GM21529 (cell line): Measurements from ENCODE around the gene RCN1.
"Not testable (repeated sequence)": the region's sequence is repeated elsewhere in the genome, so short reads cannot be mapped to it uniquely, and the experiment has no call there.

Experiments used
- ATAC-seq: cut with Tn5 transposase; IDR thresholded peaks from one replicate; pipeline ENCODE4 v1.9.1; 2021; ENCODE audit not compliant: unreplicated experiment

RCN1 gene

DNA sequence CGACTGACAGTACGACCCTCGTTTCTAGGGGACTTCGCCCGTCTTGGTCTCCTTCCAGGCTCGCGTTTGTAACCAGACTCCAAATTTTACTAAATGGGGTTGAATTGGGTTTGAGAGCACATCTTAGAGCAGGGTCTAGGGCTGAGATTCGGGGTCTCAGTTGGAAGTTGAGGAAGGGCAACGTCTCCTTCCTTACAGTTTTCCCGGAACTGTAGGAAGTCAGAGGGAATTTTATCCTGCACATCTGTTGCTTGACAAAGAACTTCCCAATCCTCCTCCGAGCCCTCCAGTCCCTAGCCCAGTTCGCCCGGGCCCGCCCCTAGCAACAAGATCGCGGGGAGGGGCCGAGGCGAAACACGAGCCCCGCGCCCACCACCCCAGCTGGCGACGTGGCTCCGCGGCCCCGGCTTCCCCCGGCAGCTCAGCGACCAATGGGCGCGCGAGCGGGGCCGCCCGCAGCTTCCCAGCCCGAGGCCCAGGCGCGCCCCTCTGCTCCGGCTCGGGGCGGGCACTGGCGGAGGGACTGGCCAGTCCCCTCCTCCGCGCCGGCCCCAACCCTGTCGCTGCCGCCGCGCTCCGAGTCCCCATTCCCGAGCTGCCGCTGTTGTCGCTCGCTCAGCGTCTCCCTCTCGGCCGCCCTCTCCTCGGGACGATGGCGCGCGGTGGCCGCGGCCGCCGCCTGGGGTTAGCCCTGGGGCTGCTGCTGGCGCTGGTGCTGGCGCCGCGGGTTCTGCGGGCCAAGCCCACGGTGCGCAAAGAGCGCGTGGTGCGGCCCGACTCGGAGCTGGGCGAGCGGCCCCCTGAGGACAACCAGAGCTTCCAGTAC lies at the start of gene RCN1:
RCN1 (plus strand) TSS at position 530 of the 826 bp plus-strand sequence; CDS start at position 653, 123 bp downstream.
- peak; percentile 54 for ATAC-seq

DNA sequence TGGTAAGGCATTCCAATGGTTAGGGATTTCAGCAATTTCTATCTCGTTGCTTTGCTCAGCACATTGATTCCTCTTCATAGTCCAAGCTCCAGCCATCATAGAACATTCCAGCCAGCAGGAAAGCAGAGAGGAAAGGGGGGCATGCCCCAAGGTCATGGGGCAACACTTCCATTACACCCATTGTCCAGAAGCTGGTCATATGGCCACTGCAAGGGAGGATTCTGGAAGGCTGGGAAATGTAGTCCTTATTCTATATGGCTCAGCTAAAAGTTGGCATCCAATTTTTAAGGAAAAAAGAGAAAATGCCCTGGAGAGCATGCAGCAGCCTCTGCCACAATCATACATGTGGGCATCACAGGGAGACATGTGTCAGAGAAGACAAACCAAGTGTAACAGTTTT lies 47.1 kb upstream of the RCN1 start:
- no peak for ATAC-seq

DNA sequence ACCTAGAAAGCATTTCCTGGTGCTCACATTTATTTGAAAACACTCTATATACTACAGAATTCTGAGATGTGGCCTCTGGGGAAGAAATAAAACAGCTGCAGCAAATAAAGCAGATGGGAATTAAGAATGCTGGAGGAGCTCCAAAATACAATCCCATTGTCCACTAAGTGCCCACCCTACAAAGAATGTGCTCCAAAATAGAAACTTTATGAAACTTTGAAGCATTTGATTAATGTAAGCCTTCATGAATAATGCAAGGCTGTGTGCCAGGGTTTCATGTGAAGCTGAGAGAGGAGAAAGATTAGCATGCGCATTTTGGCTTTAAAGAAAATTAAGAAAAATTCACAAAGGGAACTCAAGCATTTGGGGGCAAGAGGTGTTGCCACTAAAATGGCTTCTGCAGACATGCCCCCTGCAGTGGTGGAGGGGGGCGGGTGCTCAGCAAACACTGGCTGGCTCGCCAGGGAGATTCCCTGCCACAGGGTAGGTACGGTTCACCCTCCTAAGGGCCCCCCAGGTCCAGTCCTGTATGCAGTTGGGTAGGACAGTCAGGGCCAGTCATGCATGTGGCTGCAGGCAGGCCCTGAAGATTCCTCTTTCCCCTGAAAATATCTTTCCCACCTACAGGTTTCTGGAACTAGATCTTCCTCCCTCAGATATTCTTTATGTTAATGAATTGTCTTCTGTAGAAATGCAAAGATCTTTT lies 46.6 kb upstream of the RCN1 start:
- ATAC-seq, result no peak

DNA sequence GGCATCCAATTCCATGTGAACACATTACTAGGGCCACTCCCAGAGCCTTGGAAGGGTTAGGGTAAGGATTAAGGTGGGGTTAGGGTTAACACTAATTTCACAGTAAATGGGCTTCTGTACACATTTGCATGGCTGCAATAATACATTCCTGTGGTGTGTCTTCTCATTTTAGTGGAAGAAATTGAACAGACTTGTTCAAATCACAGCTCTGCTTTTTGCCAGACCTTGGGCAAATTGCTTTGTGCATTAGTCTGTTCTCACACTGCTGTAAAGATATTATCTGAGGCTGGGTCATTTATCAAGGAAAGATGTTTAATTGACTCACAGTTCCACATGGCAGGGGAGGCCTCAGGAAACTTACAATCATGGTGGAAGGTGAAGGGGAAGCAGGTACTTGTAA lies 45.4 kb upstream of the RCN1 start:
- ATAC-seq, result no peak

DNA sequence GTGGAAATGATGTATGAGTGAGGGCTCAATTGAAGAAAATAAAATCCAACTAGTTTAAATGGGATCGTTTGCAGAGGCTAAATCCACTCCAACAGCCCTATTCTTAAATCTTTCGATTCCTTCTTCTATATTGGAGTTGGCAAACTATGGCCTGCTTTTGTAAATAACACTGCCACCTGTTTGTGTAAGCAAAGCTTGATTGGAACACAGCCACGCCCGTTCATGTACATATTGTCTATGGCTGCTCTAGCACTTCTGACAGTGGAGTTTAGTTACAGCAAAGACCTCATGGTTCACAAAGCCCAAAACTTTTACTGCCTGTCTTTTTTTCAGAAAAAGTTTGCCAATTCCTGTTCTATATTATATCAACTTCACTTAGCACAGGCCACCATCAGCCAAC lies 40.6 kb upstream of the RCN1 start:
- ATAC-seq, result no peak

DNA sequence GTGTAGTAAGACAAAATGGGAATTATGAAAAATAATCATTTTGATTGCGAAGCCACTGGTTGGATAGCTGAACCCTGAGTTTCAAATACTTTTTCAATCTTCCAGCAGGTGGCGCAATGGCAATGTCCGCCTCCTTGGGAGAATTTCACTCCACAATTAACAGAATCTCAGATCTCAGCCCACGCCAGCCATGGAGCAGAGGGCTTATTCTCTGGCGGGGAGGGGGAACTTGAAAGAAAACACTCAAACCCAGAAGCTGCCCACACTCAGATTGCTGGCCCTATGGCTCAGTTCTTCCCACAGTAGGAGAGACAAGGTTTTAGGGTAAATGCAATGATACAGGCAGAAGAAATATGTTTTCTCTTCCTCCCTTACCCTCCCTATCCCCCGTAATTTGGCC lies 38.7 kb upstream of the RCN1 start:
- ATAC-seq, result peak; percentile 76

DNA sequence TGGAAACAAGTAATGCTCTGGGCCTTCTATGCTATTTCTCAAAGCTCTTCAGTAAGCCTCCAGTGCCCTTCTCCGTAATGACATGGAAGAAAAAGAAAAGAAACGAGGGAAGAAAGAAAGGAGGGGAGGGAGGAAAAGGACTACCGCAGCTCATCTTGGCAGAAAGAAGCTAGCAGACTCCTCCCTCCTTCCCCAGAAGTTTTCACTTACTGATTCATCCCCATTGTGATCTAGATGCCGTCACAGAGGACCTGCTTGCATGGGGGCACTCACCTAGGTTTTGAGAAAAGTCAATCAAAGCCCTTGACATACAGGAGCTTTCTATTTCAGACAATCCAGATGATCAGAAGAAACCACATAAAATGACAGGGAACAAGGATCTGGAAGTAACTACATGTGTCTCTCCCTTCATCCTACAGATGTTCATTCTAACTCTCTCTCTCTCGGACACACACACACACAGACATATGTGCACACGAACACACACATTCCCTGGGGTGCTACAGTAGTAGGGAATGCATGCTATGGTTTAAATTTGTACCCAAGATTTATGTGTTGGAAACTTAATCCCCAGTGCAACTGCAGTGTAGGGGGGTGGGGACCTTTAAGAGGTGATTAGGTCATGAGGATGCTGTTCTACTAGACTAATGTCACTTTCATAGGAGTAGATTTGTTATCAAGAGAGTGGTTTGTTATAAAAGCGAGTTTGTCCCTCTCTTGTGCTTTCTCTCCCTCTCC lies 37.6 kb upstream of the RCN1 start:
- ATAC-seq, result no peak

DNA sequence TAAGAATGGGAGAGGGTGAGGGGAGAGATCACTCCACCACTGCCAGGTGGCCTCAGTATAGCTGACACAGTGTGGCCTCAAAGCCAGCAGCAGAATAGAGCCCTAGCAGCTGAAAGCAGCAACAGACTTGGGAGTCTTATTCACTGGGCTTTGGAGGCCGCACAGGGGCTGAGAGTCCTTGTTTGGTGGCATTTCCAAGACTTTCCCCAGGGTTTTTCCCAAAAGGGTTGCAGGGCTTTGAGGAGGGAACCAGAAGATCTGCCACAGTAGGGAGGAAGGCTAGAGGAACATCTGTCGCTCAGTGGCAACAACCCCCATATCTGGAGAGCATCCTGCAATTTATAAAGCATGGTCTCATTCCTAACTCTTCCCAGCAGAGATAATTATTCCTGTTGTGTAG lies 35.0 kb upstream of the RCN1 start:
- ATAC-seq, result no peak

DNA sequence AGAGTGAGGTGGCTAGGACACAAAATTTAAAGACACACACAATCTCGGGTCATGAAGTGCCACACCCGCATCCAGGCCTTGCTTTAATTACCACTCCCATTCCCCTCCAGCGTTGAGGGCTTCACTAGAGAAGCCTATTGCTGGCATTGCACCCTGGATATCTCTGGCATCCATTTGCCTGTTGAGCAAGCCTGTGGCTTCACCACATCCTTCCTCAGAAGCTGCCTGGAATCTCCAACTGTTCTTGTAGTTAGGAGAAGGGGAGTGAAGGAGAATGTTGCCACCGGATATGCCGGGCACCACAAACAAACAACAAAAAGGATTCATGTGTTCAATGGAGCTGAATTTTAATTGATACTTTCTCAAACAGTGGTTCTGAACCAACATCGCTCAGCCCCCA lies 34.4 kb upstream of the RCN1 start:
- ATAC-seq, result no peak

DNA sequence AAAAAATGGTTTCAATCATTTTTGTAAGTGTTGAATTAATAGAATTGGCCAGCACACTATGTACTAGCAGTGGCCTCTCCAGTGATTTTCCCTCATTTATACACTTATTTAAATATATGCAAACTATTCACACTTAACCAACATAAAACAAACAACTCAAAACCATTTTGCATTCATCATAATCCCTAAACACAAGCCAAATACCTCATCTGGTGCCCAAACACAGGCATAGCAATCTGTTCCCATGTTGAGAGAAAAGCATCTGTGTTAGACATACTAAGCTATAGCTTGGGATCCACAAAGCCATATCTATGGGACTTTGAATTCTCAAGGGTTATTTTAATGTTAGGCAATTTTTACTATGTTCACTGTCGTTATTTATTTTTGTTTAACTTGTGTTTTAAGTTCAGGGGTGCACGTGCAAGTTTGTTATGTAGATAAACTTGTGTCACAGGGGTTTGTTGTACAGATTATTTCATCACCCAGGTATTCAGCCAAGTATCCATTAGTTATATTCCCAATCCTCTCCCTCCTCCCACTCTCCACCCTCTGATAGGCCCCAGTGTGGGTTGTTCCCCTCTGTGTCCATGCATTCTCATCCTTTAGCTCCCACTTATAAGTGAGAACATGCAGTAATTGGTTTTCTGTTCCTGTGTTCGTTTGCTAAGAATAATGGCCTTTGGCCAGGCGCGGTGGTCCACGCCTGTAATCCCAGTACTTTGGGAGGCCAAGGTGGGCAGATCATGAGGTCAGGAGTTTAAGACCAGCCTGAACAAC lies 31.0 kb upstream of the RCN1 start:
- no peak for ATAC-seq

DNA sequence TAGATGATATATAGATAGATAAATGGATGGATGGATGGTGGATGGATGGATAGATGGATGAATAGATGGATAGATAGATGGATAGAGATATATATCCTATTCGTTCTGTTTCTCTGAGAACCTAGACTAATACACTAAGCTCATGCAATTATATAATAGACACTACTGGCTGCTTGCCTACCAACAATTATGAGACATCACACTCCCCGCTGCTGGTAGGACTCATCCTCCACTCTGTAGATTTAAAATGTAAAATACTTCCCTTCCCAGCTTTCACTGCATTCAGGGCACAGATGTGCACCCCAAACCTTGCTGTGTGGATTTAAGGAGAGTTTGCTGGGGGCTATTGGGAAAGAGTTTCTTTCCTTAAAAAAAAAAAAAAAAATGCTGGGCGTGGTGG lies 28.3 kb upstream of the RCN1 start:
- no peak for ATAC-seq

DNA sequence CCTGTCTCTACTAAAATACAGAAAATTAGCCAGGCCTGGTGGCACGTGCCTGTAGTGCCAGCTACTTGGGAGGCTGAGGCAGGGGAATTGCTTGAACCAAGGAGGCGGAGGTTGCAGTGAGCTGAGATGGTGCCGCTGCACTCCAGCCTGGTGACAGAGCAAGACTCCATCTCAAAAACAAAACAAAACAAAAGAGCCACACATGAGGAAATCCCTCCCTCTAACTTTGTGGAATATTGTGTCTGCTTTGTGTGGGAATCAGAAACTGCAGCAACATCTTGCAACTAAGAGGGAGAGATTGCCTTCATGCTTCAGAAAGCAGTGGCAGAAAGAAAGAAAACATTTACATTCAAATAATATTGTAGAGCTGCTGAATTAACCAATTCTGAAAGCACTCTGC lies 27.8 kb upstream of the RCN1 start:
- ATAC-seq, result not testable (repeated sequence)

DNA sequence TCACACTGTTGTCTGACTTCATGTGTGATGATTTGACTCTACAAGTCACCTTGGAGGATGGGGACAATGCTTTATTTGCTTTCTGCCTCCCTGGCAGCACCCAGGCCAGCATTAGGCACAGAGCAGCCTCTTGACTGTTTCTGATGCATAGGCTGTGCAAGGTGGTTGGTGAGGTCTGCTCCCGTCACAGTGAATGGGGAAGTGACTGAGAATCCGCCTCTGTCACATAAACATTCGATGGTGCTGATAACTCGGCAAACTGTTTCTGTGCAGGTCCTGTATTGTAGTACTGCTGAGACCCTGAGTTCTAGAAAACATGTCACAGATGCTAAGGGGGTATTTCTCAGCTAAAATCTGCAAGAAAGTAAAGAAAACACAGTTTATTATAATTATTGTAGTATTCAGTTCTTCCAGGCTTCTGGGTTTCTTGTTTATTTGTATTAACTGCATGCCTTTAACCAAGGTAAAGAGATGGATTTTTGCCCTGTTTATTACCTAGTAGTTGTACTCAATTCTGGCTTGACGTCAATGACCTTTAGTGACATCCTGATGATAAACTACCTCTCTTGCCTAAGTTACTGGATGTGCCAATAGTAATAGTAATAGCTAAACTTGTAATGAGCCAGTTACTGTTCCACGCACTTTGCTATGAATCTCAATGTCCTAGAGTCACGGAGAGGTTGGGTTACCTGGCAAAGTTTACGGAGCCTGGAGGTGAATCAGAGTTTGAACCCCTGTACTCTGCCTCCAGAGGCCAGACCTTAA lies 24.8 kb upstream of the RCN1 start:
- ATAC-seq, result no peak

DNA sequence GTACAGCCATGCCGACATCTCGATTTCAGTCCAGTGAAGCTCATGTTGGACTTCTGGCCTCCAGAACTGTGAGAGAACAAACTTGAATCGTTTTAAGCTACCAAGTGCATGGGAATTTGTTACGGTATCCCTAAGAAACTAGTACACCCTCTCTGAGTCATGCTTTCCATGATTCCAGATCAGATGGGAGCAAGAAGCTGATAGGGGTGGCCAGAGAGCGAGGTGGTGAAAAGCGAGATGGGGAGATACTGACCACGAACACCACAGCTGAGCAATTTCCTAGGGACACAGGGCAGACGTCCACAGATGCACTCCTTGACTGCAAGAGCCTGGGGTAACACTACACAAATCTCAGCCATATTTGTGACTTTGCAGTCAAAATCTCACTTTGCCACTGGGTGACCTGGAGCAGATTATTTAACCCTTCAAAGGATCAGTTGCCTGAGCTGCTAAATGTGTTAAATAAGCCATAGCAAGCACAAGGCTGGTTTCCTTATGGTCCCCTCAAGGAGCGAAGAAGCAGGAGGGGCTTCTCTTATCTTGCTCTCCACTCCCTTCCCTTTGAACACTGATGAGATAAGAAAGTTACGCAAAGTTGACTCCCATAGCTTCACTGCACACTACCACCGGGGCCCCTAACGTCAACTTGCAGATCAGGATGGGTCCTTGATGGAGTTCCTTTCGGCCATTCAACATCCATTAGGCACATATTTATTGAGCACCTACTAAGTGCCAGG lies 22.6 kb upstream of the RCN1 start:
- ATAC-seq, result no peak

DNA sequence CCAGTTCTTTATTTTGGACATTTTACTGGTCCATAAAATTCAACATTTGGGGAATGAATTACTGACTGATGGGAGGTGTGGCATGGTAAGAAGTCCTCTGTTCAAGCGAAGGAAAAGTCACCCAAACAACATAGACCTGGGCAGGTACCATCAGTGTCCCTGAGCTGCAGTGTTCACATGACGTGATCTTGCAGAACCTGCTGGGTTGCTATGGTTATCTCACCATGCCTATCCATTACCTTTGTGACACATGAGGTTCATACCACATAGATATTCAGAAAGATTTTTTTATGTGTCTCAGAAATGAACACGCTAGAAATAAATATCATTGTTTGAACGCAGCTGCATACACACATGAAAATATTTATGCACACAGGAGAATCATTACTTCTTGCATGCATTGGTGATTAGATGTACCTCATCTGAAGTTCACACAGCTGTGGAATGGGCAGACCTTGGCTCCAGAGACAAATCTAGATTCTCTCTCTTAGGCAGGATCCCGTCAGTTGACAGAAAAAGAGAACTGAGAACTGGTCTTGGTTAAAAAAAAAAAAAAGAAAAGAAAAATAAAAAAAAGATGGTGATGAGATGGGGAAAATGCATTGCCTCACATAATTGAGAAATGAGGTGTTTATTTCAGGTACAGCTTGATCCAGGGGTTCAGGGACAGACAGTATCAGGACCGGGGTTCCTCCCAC lies 21.4 kb upstream of the RCN1 start:
- peak; percentile 88 for ATAC-seq

DNA sequence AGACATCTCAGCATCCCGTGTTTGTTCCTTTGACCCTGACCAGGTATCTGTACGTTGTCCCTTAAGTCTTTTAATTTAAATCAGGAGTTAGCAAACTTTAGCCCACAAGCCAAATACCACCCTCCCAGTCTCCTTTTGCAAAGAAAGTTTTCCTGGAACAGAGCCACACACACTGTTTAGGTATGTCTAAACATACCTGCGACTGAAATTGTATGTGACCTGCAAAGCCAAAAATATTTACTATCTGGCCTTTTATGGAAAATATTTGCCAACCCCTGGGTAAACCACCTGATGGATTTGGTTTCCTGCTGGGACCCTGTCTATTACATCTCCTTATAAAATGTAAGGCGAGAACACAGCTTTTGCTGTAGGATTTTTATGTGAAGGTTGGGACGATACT lies 20.2 kb upstream of the RCN1 start:
- ATAC-seq, result no peak

DNA sequence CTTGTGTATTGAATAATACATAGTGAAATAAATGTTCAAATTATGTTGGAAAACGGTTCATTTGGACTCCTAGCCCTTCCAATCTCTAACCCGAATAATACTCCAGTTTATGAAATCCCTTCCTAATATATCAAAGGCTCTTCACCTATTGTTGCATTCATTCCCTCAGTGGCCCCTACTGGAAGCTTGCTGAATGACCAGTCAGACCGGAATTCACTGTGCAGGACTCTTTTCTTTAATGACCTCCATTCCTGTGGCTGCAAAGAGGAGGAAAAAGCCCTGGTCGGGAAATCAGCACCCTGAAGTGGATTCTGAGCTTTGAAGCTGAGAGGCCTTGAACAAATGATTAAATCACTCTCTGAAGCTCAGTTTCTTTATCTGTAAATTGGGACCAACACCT lies 19.1 kb upstream of the RCN1 start:
- no peak for ATAC-seq

DNA sequence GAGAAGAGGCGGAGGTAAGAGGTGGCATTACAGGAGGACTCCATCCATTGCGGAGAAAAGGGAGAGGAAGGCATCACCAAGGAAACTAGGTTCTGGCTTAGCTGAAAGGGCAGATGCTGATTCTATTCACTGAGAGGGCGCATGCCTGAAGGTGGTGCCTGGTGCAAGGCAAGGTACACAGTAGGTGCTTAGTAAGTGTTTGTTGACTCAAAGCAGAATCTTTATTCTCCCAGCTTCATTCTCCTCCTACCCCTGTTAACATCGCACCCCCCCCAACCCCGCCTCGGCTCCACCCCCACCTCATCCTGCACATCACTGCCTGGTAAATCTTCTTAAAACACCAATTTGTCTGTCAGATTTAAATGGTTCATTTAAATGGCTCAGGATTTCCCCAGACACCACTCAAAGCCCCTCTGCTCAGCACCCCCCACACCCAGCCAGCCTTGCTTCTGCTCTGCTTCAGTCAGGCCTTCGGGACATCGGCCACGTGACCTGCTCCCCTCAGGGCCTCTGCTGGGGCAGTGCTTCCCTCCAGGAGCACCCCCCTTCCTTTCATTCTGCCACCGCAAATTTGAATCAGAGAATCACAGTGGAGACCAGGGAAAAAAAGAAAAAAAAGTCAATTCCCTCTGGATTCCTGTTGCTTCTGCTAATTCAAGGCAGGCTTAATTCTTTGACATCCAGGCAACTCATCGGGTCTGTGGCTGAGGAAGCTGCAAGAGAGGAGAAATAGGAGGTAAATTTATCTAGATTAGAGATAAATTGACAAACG lies 17.8 kb upstream of the RCN1 start:
- ATAC-seq, result no peak
